OCI-LY7 (cell line): Measurements from ENCODE around the gene CREB5. TPM values are rescaled to one million over a fixed set of nuclear protein-coding genes. Genes with fewer than 3 reads are reported as not detected.

Source experiments
- BruUV-seq: library from RNA; stranded (reverse); fragments of 400-500 nt; replicated peaks from 2 replicates; lab custom pipeline; 2021; lab: Mats Ljungman, UMichigan
- CTCF ChIA-PET: fragments of 300-600 bp; sonication (Branson Sonifier 250); formaldehyde crosslinking; loops from one replicate; lab custom pipeline; 2022; ENCODE audit warnings: antibody characterized with exemption; ENCODE audit not compliant: unreplicated experiment; lab: Charles Lee
- POLR2A ChIA-PET: fragments of 300-600 bp; sonication (Branson Sonifier 250); formaldehyde crosslinking; loops from one replicate; lab custom pipeline; 2022; ENCODE audit warnings: antibody characterized with exemption; lab: Charles Lee
- DNase-seq: peaks from one replicate; pipeline ENCODE4 v3.0.0-alpha.2; 2015; ENCODE audit warnings: low spot score
- H2AFZ ChIP-seq: fragments of 200-600 bp; sonication (generic), shearing (Covaris generic); 2 replicates; pipeline ENCODE4 v1.6.1; 2014; ENCODE audit warnings: mild to moderate bottlenecking, antibody characterized with exemption, low read length, moderate library complexity
- H3K27ac ChIP-seq: fragments of 200-600 bp; sonication (generic); 2 replicates; pipeline ENCODE4 v1.5.1; 2014; ENCODE audit warnings: mixed run types, low read depth, mild to moderate bottlenecking, moderate library complexity, low read length, inconsistent platforms; ENCODE audit not compliant: poor library complexity, severe bottlenecking
- H3K36me3 ChIP-seq: fragments of 200-600 bp; sonication (generic); 2 replicates; pipeline ENCODE4 v1.6.1; 2014; ENCODE audit warnings: mild to moderate bottlenecking, antibody characterized with exemption, low read length, moderate library complexity, mixed read lengths; ENCODE audit not compliant: insufficient read depth
- H3K4me1 ChIP-seq: fragments of 200-600 bp; sonication (generic); 2 replicates; pipeline ENCODE4 v1.5.1; 2014; ENCODE audit warnings: mild to moderate bottlenecking, low read length; ENCODE audit not compliant: insufficient read depth, poor library complexity, severe bottlenecking
- H3K4me2 ChIP-seq: fragments of 200-600 bp; sonication (generic); 2 replicates; pipeline ENCODE4 v1.6.1; 2014; ENCODE audit warnings: mild to moderate bottlenecking, low read length
- H3K4me3 ChIP-seq: fragments of 200-600 bp; sonication (generic); 2 replicates; pipeline ENCODE4 v1.5.1; 2014; ENCODE audit warnings: mild to moderate bottlenecking, low read depth, low read length; ENCODE audit not compliant: poor library complexity, severe bottlenecking
- H3K79me2 ChIP-seq: fragments of 200-600 bp; sonication (generic); 2 replicates; pipeline ENCODE4 v1.6.1; 2016; ENCODE audit warnings: low read depth, mild to moderate bottlenecking, low read length, moderate library complexity, mixed read lengths; ENCODE audit not compliant: insufficient read depth
- H3K9me2 ChIP-seq: fragments of 200-600 bp; sonication (generic); 2 replicates; pipeline ENCODE4 v1.6.1; 2016; ENCODE audit warnings: mild to moderate bottlenecking, low read length, mixed read lengths; ENCODE audit not compliant: insufficient read depth
- H3K9me3 ChIP-seq: fragments of 200-600 bp; sonication (generic); 2 replicates; pipeline ENCODE4 v1.6.1; 2014; ENCODE audit warnings: mild to moderate bottlenecking, mixed run types, low read length, mixed read lengths
- H4K20me1 ChIP-seq: fragments of 200-600 bp; sonication (generic); 2 replicates; pipeline ENCODE4 v1.6.1; 2014; ENCODE audit warnings: mild to moderate bottlenecking, antibody characterized with exemption, low read length, moderate library complexity, mixed read lengths; ENCODE audit not compliant: insufficient read depth
- EZH2phosphoT487 ChIP-seq: fragments of 200-600 bp; sonication (generic); IDR thresholded peaks from 2 replicates; pipeline ENCODE4 v1.6.1; 2018; ENCODE audit warnings: low read depth, borderline replicate concordance, mild to moderate bottlenecking, mixed run types, antibody characterized with exemption, low read length, moderate library complexity, mixed read lengths
- intact Hi-C: fragments of 100-400 bp; cut with micrococcal nuclease; formaldehyde crosslinking; loops from one replicate; pipeline ENCODE4 v1.10.0; 2022; ENCODE audit not compliant: unreplicated experiment
- total RNA-seq, 2 experiments: library from RNA; depleted of rRNA in 1 of 2; stranded (reverse); fragments of >200 nt in 1 of 2; shearing (Covaris generic) in 1 of 2; gene quantifications; 2 replicates each; pipeline ENCODE4 v1.2.3, GENCODE V29; 2014 to 2022
- TF ChIP-seq, protein P1 (sequence below): fragments of 200-600 bp; sonication (generic); conservative IDR thresholded peaks from 2 replicates; pipeline ENCODE4 v1.5.1; 2014; ENCODE audit warnings: mild to moderate bottlenecking, antibody characterized with exemption, low read length, moderate library complexity, mixed read lengths

CREB5 gene
- total RNA-seq, 2 experiments from 2014 or later, result 2.0 to 13.3 TPM

DNA sequence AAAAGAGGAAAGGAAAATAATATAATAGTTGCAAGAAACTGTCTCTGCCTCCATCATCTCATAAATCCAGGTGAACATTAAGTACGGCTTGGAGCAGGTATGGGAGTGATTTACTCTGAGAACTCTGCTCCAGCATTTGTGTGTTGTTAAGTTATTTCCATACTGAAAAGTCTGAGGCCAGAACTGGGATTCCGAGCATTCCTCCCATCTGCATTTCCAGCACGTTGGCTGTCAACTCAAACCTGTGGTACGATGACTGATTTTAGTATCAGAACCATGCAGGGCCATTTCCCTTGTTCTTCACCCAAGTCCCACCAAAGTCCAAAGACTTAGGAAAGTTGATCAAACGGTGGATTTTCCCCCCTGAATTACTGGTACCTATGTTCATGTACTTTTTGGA is 104.9 kb downstream of the CREB5 start:
- no TSS peak for BruUV-seq
- Histone ChIP-seq H3K4me3 (no peak overlapping the region), H3K9me3 (no peaks in the 10 kb centered on the region), H3K27ac (no peak overlapping the region), H3K36me3 (no peaks in the 10 kb centered on the region), H3K4me2 (no peak overlapping the region), H4K20me1 (no peaks in the 10 kb centered on the region), H2AFZ (no peak overlapping the region), H3K4me1 (no peaks in the 10 kb centered on the region), H3K79me2 (no peaks in the 10 kb centered on the region), H3K9me2 (no peaks in the 10 kb centered on the region)
- no peak for DNase-seq
- ChIA-PET POLR2A (interaction anchor here (0.5 to 2.0 kb wide), 3 partner anchors 13 to 804 kb away, joined by 3 to 5 read pairs (median 3); no protein-coding TSS in a partner anchor), CTCF (no interaction called here)
- TF ChIP-seq, protein P1, sequence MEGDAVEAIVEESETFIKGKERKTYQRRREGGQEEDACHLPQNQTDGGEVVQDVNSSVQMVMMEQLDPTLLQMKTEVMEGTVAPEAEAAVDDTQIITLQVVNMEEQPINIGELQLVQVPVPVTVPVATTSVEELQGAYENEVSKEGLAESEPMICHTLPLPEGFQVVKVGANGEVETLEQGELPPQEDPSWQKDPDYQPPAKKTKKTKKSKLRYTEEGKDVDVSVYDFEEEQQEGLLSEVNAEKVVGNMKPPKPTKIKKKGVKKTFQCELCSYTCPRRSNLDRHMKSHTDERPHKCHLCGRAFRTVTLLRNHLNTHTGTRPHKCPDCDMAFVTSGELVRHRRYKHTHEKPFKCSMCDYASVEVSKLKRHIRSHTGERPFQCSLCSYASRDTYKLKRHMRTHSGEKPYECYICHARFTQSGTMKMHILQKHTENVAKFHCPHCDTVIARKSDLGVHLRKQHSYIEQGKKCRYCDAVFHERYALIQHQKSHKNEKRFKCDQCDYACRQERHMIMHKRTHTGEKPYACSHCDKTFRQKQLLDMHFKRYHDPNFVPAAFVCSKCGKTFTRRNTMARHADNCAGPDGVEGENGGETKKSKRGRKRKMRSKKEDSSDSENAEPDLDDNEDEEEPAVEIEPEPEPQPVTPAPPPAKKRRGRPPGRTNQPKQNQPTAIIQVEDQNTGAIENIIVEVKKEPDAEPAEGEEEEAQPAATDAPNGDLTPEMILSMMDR, result no peak
- TF ChIP-seq EZH2phosphoT487, result no peak
- intact Hi-C loops, result no loop called here

DNA sequence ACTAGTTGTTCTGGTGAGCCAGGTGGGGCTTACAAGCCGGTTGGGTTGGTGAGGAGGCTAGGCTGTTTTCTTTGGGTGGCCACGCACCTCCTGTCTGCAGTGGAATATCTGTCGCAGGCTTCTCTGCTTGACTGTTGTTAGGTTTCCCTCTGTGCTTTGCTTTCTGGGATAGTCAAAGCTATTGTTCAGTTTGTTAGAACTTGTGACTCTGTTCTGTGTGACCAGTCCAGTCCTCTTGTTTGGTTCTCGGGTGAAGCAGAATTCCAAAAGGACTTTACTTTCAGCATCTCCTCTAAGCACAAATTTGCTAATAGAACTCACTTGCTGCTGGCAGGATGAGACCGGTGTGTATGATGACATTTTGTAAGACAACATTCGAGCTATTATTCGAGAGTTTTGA is 105.3 kb downstream of the CREB5 start:
- BruUV-seq, result no TSS peak
- Histone ChIP-seq H3K4me2 (no peak overlapping the region), H3K4me1 (no peaks in the 10 kb centered on the region), H3K4me3 (no peak overlapping the region), H3K27ac (no peak overlapping the region), H3K36me3 (no peaks in the 10 kb centered on the region), H3K79me2 (no peaks in the 10 kb centered on the region), H2AFZ (no peak overlapping the region), H3K9me3 (no peaks in the 10 kb centered on the region), H3K9me2 (no peaks in the 10 kb centered on the region), H4K20me1 (no peaks in the 10 kb centered on the region)
- intact Hi-C loops, result no loop called here
- DNase-seq, result no peak
- TF ChIP-seq, protein P1, result no peak
- TF ChIP-seq EZH2phosphoT487, result no peak
- ChIA-PET CTCF (no interaction called here), POLR2A (interaction anchor here (0.5 to 2.0 kb wide), 3 partner anchors 13 to 804 kb away, joined by 3 to 5 read pairs (median 3); no protein-coding TSS in a partner anchor)

DNA sequence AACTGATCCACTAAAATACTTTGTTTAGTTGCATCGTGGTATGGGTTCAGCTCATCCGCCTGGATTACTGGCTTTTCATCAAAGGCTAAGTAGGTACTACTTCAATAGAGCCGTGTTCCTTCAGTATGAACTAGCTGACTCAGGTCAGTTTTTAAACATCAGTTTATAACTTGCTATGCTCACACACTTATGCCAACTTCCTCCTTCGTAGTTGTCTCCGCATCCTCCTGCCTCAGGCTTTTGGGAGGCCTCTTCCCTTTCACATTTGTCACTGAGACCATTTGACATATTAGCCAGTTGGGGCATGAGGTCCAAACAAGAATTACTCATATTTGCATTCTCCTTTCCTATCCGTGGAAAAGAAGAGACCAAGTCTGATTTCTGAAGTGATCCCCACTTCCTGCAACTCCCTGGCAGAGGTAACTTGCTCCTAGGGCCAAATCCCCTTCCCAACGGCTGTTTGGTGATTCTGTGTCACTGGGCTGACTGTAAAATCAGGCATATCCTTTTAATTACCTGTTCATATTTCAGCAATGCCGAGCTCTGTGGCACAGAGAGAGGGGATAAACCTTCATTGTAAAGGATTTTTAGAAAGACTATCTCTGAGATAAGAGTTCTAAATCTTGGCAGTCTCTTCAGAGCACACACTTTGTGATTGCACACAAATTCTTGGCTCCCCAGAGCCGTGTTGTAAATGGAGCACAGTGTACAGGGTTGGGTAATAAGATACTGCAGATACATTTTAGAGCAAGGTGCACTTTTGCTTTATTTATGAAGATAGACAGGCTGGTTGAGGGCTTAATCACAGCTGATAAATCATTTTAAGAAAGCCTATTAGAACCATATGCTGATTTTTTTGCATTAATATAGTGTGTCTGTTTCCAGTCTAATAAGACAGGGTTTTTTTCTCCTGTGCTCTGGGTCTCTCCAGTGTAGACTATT is 108.0 kb downstream of the CREB5 start:
- H2AFZ ChIP-seq, result no peak overlapping the region
- TF ChIP-seq, protein P1, result no peak
- TF ChIP-seq EZH2phosphoT487, result no peak
- no peak overlapping the region for H3K27ac ChIP-seq
- DNase-seq, result no peak
- H3K79me2 ChIP-seq, result no peaks in the 10 kb centered on the region
- H3K4me2 ChIP-seq, result no peak overlapping the region
- H3K4me1 ChIP-seq, result peaks cover 8% of the 10 kb centered on the region
- ChIA-PET POLR2A (no interaction called here), CTCF (no interaction called here)
- H4K20me1 ChIP-seq, result no peaks in the 10 kb centered on the region
- BruUV-seq, result no TSS peak
- no peak overlapping the region for H3K4me3 ChIP-seq
- H3K36me3 ChIP-seq, result no peaks in the 10 kb centered on the region
- no peaks in the 10 kb centered on the region for H3K9me2 ChIP-seq
- intact Hi-C loops, result no loop called here
- H3K9me3 ChIP-seq, result no peaks in the 10 kb centered on the region
